Peyer's patch (tissue), 4 donors: ENCODE data around the gene EFNB2.

ENCODE experiments used
- POLR2A ChIP-seq, 2 donors: fragments of 450-650 bp; IDR thresholded peaks; one replicate each; pipeline ENCODE4 v1.5.1; 2017; ENCODE audit warnings: antibody characterized with exemption in 2 of 2, mild to moderate bottlenecking in 2 of 2, moderate library complexity in 2 of 2
- TF ChIP-seq, protein P1 (sequence below), 6 experiments: fragments of 450-650 bp in 4 of 6; fragments of 200-600 bp in 2 of 6; sonication (generic) in 1 of 6; IDR thresholded peaks; one replicate each; pipeline ENCODE4 v1.5.1; 2017 to 2019; ENCODE audit warnings: antibody characterized with exemption in 6 of 6, mild to moderate bottlenecking in 3 of 6, moderate library complexity in 1 of 6

DNA sequence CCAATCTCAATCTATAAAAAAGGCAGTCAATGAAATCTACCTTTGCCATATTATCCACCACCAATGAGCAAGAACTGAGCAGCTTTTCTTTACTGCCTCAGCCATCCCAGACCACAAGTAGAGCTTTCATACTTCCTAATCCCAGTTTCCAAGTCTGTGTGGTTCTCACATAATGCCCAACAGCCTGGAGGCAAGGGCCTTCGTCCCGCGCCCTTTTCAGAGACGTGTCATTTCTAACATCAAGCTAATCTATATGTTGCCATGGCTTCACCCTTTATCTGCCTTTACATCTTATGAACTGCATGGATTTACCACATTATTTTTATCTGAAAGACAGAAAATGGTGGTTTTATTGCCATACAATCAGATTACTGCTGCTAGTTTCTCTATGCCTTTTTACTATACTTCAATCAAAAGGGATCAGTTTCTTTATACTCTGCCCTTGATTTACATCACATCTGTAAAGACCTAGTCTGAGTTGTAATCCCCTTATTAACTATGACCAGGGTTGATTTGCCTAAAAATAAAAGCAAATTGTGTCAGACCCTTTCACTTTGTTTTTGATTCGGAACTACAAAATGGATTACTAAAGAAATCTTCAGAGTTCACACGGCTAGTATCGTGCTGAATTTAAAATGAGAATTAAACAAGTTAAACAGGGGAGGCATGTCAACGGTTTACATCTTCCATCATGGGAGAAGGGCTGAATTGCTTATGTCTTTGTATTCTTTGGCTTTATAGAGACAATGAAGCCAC is 5.9 kb downstream of the EFNB2 start:
- TF ChIP-seq, protein P1, sequence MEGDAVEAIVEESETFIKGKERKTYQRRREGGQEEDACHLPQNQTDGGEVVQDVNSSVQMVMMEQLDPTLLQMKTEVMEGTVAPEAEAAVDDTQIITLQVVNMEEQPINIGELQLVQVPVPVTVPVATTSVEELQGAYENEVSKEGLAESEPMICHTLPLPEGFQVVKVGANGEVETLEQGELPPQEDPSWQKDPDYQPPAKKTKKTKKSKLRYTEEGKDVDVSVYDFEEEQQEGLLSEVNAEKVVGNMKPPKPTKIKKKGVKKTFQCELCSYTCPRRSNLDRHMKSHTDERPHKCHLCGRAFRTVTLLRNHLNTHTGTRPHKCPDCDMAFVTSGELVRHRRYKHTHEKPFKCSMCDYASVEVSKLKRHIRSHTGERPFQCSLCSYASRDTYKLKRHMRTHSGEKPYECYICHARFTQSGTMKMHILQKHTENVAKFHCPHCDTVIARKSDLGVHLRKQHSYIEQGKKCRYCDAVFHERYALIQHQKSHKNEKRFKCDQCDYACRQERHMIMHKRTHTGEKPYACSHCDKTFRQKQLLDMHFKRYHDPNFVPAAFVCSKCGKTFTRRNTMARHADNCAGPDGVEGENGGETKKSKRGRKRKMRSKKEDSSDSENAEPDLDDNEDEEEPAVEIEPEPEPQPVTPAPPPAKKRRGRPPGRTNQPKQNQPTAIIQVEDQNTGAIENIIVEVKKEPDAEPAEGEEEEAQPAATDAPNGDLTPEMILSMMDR (IDR thresholded peaks at IDR 0.05), result no peak
- no peak for TF ChIP-seq POLR2A (IDR thresholded peaks at IDR 0.05)
